ENCODE results near the gene KLHL11.

DNA sequence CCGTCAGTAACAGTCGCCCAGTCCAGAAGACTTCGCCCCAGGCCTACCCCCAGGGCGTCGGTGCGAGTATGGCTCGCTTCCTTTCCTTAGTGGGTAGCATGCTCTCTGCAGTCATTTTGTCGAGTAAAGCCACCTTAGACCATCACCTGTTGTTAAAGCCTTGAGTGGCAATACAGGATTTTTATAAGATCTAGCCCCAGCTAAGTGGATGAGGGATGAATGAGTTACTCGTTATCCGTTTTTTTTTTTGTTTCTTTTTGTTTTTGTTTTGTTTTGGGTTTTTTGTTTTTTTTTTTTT lies 322 bp upstream of the KLHL11 start:
- TF ChIP-seq EZH2 (IDR thresholded peaks at IDR 0.05; ENCODE audit: low read depth, unreplicated experiment) (no peak), POLR2AphosphoS5 (IDR thresholded peaks at IDR 0.05; ENCODE audit: low read depth) (0 out of 2 replicates have a peak, but pooled peaks have one; percentile 30), EZH2phosphoT487 (IDR thresholded peaks at IDR 0.05; ENCODE audit: unreplicated experiment) (no peak), ZNF331 (CRISPR knock-in tag; IDR thresholded peaks at IDR 0.05; ENCODE audit: low read depth) (no peak), CREB1 (CRISPR knock-in tag; IDR thresholded peaks at IDR 0.05; ENCODE audit: low read depth) (no peak)
- TF ChIP-seq, protein P1, sequence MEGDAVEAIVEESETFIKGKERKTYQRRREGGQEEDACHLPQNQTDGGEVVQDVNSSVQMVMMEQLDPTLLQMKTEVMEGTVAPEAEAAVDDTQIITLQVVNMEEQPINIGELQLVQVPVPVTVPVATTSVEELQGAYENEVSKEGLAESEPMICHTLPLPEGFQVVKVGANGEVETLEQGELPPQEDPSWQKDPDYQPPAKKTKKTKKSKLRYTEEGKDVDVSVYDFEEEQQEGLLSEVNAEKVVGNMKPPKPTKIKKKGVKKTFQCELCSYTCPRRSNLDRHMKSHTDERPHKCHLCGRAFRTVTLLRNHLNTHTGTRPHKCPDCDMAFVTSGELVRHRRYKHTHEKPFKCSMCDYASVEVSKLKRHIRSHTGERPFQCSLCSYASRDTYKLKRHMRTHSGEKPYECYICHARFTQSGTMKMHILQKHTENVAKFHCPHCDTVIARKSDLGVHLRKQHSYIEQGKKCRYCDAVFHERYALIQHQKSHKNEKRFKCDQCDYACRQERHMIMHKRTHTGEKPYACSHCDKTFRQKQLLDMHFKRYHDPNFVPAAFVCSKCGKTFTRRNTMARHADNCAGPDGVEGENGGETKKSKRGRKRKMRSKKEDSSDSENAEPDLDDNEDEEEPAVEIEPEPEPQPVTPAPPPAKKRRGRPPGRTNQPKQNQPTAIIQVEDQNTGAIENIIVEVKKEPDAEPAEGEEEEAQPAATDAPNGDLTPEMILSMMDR (conservative IDR thresholded peaks at IDR 0.05; ENCODE audit: low read depth in 2 of 2), result no peak
- TF ChIP-seq, protein P2, sequence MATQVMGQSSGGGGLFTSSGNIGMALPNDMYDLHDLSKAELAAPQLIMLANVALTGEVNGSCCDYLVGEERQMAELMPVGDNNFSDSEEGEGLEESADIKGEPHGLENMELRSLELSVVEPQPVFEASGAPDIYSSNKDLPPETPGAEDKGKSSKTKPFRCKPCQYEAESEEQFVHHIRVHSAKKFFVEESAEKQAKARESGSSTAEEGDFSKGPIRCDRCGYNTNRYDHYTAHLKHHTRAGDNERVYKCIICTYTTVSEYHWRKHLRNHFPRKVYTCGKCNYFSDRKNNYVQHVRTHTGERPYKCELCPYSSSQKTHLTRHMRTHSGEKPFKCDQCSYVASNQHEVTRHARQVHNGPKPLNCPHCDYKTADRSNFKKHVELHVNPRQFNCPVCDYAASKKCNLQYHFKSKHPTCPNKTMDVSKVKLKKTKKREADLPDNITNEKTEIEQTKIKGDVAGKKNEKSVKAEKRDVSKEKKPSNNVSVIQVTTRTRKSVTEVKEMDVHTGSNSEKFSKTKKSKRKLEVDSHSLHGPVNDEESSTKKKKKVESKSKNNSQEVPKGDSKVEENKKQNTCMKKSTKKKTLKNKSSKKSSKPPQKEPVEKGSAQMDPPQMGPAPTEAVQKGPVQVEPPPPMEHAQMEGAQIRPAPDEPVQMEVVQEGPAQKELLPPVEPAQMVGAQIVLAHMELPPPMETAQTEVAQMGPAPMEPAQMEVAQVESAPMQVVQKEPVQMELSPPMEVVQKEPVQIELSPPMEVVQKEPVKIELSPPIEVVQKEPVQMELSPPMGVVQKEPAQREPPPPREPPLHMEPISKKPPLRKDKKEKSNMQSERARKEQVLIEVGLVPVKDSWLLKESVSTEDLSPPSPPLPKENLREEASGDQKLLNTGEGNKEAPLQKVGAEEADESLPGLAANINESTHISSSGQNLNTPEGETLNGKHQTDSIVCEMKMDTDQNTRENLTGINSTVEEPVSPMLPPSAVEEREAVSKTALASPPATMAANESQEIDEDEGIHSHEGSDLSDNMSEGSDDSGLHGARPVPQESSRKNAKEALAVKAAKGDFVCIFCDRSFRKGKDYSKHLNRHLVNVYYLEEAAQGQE (IDR thresholded peaks at IDR 0.05; ENCODE audit: unreplicated experiment), result no peak
- TF ChIP-seq, protein P3, sequence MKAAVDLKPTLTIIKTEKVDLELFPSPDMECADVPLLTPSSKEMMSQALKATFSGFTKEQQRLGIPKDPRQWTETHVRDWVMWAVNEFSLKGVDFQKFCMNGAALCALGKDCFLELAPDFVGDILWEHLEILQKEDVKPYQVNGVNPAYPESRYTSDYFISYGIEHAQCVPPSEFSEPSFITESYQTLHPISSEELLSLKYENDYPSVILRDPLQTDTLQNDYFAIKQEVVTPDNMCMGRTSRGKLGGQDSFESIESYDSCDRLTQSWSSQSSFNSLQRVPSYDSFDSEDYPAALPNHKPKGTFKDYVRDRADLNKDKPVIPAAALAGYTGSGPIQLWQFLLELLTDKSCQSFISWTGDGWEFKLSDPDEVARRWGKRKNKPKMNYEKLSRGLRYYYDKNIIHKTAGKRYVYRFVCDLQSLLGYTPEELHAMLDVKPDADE (IDR thresholded peaks at IDR 0.05), result no peak
- TF ChIP-seq, protein P4, sequence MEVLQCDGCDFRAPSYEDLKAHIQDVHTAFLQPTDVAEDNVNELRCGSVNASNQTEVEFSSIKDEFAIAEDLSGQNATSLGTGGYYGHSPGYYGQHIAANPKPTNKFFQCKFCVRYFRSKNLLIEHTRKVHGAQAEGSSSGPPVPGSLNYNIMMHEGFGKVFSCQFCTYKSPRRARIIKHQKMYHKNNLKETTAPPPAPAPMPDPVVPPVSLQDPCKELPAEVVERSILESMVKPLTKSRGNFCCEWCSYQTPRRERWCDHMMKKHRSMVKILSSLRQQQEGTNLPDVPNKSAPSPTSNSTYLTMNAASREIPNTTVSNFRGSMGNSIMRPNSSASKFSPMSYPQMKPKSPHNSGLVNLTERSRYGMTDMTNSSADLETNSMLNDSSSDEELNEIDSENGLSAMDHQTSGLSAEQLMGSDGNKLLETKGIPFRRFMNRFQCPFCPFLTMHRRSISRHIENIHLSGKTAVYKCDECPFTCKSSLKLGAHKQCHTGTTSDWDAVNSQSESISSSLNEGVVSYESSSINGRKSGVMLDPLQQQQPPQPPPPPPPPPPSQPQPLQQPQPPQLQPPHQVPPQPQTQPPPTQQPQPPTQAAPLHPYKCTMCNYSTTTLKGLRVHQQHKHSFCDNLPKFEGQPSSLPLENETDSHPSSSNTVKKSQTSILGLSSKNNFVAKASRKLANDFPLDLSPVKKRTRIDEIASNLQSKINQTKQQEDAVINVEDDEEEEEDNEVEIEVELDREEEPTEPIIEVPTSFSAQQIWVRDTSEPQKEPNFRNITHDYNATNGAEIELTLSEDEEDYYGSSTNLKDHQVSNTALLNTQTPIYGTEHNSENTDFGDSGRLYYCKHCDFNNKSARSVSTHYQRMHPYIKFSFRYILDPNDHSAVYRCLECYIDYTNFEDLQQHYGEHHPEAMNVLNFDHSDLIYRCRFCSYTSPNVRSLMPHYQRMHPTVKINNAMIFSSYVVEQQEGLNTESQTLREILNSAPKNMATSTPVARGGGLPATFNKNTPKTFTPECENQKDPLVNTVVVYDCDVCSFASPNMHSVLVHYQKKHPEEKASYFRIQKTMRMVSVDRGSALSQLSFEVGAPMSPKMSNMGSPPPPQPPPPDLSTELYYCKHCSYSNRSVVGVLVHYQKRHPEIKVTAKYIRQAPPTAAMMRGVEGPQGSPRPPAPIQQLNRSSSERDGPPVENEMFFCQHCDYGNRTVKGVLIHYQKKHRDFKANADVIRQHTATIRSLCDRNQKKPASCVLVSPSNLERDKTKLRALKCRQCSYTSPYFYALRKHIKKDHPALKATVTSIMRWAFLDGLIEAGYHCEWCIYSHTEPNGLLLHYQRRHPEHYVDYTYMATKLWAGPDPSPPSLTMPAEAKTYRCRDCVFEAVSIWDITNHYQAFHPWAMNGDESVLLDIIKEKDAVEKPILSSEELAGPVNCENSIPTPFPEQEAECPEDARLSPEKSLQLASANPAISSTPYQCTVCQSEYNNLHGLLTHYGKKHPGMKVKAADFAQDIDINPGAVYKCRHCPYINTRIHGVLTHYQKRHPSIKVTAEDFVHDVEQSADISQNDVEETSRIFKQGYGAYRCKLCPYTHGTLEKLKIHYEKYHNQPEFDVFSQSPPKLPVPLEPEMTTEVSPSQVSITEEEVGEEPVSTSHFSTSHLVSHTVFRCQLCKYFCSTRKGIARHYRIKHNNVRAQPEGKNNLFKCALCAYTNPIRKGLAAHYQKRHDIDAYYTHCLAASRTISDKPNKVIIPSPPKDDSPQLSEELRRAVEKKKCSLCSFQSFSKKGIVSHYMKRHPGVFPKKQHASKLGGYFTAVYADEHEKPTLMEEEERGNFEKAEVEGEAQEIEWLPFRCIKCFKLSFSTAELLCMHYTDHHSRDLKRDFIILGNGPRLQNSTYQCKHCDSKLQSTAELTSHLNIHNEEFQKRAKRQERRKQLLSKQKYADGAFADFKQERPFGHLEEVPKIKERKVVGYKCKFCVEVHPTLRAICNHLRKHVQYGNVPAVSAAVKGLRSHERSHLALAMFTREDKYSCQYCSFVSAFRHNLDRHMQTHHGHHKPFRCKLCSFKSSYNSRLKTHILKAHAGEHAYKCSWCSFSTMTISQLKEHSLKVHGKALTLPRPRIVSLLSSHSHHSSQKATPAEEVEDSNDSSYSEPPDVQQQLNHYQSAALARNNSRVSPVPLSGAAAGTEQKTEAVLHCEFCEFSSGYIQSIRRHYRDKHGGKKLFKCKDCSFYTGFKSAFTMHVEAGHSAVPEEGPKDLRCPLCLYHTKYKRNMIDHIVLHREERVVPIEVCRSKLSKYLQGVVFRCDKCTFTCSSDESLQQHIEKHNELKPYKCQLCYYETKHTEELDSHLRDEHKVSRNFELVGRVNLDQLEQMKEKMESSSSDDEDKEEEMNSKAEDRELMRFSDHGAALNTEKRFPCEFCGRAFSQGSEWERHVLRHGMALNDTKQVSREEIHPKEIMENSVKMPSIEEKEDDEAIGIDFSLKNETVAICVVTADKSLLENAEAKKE (CRISPR knock-in tag; IDR thresholded peaks at IDR 0.05), result no peak
